HG03571 (cell line): ENCODE data around the gene NUDCD3.

Source experiments
- ATAC-seq: cut with Tn5 transposase; IDR thresholded peaks from one replicate; pipeline ENCODE4 v1.9.1; 2021; ENCODE audit not compliant: unreplicated experiment

The NUDCD3 gene

DNA sequence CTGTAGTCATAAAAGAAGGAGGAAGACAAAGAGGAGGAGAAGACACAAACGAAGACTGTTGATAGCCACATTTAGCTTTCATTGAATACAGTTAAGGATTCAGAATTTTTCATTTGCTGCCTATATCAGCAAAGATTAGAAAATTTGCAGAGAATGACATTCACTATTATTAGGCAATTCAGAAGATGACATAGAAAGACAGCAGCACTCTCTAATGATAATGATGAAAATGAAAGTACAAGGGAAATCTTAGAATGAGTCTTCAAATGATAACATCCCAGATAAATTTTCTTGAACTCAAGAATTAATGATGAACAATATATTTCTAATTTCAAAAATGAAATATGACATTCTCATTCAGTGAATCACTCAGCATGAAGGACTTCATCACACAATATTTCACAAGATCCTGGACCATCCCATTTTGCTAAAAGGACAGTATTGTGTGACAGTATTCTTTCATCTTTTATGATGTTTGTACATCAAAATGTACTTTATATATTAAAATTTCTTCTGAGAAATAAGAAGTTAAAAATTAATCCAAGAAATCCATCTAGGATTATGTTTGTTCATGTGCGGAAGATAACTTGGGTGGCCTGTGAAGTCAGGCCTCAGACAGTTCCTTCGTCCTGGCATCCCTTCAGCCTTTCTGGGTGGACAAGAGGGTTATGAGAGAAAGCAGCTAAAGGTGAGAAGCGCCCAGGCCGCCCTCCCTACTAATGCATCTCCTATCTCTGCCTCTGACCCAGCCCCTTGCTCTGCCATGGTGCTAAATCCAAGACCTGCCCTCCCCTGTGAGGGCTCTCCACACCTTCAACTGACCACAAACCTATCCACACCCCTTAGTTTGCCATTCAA, 117.7 kb downstream of the NUDCD3 start:
- ATAC-seq = no peak

DNA sequence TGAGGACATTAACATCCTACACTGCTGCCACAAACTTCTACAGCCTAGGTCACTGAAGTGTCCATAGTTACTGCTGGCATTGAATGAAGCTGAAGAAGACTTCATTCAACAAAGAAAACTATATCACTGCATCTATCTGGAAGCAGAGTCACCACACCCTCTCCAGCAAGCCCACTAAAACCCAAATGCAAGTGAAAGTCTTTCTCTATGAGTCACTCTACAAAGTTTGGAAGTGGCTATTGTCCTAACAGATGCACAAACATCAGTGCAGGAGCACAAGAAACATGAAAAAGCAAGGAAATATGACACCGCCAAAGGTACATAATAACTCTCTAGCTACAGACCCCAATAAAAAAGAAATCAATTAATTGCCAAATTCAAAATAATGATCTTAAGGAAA, 121.6 kb downstream of the NUDCD3 start:
- no peak for ATAC-seq

DNA sequence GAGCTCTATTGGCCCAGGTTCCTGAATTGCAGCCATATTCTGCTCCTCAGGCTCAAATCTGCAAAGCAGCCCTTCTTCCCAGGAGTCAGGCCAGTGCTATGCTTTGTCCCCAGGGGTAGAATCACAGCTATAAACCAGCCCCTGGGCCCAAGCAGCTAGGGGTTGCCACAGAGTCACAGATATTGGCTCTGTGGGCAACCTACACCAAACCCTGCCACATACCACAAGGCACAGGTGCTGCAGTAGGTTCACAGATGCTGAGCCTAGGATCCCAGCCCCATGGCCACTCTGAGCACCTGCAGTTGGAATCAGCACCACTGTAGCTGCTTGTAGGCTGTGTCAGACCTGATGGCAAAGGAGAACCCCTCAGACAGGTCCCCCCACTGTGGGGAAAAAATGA, 122.0 kb downstream of the NUDCD3 start:
- no peak for ATAC-seq

DNA sequence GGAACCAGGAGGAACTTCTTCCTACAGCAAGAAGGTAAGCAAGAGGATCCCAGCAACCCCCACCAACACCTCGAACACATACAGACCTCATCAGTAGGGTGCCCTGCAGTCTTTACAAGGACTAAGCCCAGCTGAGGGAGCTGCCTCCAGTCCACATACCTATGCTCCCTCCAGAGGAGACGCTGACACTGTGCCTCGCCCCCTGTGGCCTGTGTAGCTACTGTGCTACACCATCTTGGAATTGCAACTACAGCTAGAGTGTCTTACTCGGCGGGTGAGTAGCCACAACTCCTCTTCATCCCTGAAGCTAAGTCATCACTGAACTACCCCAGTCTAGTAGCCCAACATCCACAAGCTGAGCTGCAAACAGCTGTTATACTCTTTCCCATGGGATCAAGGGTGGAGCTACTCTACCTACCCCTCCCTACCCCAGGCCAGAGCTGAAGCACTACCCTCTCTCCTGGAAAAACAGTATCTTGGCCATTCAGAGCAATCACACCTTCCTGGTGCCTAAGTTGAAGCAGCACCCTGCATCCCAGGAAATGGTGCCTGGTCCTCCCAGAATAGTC, 122.9 kb downstream of the NUDCD3 start:
- ATAC-seq = no peak

DNA sequence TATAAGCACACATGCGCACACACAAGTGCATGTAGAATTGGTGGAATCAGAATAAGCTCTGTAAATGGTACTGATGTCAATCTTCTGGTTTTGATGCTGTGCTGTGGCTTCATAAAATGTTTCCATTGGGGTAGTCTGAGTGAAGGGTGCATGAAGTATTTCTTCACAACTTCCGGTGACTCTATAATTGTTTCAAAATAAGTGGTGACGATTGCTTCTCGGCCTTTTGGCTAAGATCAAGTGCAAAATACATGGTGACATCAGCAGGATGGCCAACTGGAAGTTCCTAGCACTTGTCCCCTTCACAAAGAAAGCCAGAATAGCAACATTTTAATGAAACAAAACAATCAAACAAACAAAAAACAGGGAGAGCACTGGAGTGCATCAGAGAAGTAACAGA, 123.5 kb downstream of the NUDCD3 start:
- no peak for ATAC-seq

DNA sequence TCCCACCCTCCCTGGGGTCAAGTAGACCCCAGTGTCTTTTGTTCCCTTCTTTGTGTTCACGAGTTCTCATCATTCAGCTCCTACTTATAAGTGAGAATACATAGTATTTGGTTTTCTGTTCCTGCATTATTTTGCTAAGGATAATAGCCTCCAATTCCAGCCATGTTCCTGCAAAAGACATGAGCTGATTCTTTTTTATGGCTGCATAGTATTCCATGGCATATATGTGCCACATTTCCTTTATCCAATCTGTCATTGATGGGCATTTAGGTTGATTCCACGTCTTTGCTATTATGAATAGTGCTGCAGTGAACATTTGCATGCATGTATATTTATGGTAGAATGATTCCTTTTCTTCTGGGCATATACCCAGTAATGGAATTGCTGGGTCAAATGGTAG, 136.8 kb downstream of the NUDCD3 start:
- ATAC-seq = no peak

DNA sequence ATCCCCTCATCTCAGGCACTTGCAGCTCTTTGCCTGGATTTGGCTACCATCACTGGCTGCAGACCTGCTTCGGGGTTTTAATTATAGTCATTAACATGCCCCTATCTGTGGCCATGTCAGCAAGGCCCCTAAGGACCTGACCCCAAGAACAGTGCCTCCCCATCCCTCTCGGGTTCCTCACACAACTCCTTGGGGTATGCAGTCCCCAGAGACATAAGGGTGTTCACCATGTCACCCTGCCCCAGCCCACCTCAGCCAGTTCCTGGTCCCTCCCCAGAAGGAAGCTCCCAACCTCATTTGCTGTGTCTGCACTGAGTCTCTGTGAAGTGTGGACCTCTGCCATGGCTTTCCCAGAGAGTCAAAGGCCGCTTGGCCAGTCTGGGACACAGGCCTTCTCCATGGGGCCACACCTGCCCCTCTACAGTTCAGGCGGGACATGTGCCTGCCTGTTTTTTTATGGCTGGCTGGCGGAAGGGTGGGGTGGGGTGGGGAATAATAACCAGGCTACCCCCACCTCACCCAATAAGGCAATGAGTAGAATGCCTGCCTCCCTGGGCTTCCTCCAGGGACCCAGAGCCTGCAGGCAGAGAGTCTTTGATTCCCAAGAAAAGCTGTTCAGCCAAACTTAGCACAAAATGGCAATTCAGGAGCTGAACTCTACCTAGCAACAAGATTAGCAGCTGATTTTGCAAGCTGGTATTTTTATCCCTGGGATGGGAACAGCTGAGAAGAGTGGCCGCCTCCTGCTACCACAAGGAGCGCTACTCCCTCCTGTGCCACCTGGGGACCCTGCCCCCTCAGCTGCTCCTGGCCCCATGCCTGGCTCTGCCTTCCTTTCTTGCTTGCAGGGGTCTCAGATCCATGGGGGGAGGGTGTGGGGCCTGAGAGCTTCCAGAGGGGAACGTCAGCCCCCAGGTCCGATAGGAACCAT, 141.3 kb downstream of the NUDCD3 start:
- no peak for ATAC-seq

DNA sequence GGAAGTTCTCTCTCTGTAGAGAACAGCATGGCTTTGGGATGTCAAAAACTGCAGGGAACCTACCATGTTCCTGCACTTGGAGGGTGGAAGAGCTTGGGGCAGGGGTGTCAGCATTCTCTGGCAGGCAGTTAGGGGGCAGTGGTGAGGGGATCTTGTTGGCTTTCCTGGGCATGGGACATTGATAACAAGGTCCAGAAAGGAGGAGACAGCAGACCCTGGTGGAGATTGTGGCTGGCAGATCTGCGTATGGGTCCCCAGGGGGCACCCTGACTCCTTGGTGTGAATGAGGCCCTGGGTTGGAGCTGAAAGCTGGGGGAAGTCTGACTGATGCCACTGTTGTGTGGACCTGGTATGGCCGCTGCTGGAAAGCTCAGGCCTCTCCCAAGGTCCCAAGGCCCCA, 142.2 kb downstream of the NUDCD3 start:
- no peak for ATAC-seq

DNA sequence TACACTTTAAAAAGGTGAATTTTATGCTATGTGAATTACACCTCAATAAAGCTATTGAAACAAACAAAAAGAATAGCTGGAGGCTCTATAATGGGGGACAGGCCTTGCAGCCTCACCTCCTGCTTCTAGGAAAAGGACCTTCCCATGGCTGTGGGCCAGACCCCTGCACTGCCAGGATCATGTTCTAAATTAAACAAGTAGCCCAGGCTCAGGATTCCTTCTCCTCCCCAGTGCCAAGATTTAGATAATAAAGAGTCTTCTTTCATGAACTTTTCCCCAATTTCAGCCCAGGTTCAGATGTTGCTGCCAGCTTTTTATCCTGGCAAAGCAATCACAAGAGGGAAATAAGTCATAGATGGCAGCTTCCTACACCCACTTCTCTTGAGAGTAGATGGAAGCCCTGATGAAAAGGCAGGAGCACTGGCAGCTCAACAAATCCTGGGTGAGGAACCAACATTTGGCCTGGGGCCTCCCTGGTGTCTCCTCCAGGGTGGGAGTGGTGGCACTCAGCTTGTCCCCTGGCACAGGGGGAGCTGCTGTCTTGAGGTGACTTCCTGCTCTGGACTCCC, 142.8 kb downstream of the NUDCD3 start:
- ATAC-seq = no peak

DNA sequence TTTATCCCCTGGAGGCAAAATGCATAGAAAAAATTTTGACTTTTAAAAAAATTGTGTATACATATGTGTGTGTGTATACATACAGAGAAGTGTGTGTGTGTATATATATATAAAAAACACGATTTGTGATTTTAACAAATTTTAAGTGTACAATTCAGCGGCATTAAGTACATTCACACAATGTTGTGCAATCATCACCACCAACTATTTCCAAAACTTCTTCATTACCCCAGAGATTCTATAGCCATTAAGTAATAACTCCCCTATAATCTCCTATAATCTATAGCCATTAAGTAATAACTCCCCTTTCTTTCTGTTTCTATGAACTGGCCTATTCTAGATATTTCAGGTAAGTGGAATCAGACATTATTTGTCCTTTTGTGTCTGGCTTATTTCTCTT, 144.4 kb downstream of the NUDCD3 start:
- no peak for ATAC-seq

DNA sequence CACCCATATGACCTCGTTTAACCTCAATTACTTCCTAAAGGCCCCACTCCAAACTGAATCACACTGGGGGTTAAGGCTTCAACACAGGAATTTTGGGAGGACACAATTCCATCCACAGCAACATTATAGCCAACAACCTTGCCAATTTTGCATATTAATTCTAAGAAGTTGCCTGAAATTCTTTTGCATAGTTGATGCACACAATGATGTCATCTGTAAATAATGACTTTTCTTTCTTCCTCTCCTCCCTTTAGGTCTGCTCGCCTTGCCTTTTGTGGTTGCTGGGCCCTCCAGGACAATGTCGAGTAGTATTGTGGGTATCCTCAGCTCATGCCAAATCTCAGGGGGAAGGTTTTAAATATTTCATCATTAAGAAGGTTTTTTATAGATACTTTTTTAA, 149.1 kb downstream of the NUDCD3 start:
- no peak for ATAC-seq

DNA sequence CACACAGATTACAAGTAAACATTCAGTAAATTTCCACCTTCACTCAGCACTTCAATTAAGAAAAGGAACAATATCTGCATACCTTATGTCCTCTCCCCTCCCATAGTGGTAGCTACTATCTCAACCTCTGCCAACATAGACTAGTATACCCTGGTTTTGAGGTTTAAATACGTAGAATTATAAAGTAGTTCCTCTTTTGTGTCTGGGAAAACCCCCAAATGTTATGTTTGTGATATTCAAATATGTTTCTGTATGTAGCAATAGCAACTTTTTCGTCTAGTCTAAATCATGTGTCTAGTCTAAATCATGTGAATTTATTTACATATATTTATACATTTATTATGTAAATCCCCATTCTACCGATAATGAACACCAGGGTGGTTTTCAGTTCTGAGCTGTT, 151.9 kb downstream of the NUDCD3 start:
- no peak for ATAC-seq

DNA sequence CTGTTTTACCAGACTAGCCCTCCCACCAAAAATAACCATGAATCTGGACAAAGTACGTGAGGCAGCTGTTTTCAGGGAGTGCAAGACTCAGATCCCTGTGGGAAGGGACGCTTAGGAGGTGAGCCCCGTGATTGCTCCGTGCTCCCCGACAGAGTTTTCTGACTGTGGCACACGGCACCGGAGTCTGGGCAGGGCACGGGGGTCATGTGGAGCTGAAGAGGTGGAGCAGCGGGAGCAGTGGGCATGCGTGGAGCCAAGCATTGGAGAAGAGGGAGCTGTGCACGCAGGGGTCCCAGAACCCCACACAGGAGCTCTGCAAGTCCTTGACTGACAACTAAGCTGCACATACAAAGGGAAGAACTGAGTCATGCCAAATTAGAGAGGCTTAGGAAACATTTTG, 154.0 kb downstream of the NUDCD3 start:
- ATAC-seq = no peak

DNA sequence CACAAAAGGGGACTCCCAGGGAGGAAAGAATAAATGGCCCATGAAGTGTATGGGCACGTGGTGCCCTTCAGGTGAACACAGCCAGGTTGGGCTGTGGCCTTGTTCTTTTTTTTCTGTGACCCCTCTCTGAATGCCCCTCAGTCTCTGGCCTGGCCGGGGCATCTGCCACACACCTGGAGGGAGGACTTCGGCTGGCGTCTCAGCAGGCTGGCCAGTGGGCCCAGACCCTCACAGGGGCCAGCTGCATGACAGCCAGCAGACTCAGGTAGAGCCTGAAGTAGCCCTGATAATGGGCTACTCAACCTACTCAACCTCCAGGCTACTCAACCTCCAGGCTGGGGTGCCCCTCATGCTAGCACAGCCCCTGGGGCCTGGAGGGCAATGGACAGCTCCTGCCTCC, 155.3 kb downstream of the NUDCD3 start:
- no peak for ATAC-seq

DNA sequence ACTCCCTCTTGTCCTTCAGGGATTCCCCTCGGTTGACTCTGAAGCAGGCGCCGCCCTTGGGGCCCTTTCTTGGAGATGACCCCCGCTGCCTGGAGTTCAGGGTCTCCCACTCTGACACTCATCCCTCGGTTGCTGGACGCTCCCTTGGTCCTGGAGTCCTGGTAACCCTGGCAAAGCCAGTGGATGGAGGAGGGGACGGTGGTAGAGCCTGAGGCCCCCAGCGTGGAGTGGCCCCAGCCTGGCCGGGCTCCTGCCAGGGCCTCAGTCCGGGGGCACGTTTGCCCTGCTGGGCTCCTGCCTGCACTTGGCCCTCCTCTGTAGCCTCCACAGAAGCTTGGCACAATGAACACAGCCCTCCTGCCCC, 155.7 kb downstream of the NUDCD3 start:
- ATAC-seq = no peak

DNA sequence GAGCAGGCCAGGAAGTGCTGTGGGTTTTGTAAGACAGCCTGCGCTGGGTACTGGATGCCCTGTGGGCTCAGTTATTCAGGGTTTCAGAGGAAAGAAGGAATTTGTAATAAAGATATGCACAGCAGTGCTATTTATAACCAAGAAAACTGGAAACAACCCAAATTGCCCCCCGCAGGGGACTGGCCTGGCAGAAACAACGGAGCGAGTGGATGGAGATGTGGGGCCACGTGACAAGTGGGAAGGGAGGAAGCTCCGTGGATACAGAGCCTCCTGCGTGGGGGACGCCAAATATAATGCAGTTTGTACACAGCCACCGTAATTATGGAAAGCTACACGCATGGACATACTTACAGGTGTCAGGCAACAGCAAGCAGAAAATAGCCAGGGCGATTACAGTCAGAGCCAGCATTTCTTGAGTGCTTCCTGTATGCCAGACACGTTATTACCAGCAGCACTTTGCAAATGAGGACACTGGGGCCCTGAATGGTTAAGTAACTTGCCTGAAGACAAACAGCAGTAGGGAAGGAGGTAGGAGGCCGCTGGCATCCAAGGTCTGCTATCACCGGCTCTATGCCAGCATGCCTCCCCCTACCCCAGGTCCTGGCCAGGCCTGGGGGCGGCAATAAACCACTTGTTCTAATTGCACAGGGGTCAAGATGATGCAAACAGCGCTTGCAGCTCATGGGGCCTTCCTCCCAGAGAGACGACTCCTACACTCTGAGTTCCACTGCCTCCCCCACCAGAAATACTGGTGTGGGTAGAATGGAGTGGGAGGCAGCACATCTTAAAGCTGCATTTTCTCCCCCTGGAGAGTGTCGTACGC, 156.3 kb downstream of the NUDCD3 start:
- no peak for ATAC-seq

DNA sequence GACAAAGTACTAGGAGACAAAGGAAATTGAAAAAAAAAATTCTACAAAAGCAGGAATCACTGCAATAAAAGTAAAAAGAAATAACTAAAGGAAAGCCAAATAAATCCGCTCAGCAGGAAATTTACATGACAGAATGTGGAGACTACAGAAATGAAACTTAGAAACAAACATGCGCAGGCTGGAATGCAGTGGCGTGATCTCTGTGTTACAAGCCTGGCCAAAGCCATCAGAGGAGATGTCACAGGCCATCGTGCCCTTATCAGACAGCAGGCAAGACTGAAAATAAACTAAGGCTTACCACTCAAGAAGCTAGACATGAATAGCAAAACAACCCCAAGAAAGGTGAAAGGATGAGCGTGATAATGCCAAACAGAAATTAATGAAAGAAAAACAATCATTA, 158.8 kb downstream of the NUDCD3 start:
- ATAC-seq = no peak

DNA sequence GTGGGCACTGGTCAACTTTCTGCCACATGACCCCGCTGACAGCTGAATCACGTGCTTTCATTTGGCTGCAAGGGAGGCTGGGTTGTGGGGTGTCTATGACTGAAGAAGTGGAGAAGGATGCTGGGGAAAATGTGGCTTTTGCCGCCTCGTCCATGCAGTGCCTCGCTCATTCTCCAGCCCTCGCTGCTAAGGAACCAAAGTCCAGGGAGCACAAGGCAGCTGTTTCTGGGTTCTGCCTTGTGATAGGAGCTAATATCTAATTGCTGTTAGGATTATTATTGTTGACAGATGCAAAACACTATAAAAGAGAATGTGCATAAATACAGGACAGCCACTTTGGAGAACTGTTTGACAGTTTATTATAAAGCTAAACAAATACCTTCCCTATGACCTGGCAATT, 160.1 kb downstream of the NUDCD3 start:
- ATAC-seq = no peak

DNA sequence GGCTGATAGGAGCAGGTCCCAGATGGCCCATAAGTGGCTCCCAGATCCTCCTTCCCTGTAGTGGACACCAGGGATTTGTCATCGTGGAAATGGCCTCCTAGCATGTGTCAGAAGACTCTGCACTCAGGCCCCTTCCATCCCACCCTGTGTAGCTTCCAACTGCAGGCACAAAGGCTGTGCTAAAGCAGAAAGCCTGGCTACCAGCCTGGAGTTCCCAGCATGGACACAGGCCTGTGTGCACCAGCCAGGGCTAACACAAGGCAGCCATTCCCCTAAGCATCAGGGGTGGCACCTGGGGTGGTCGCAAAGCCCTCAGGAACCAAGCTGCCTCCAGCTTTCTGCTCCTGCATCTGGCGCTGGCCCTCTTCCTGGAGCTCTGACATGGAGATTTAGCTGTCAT, 160.6 kb downstream of the NUDCD3 start:
- ATAC-seq = no peak
